A549 (cell line): ENCODE measurements around the gene SLC2A13.

ENCODE experiments used
- CHD4 ChIP-seq: fragments of 200-600 bp; sonication (generic); IDR thresholded peaks from 2 replicates; pipeline ENCODE4 v1.6.1; 2016; ENCODE audit warnings: antibody characterized with exemption, mild to moderate bottlenecking, borderline replicate concordance
- POLR2A ChIP-seq: IDR thresholded peaks from 2 replicates; pipeline ENCODE4 v1.6.1; 2012; ENCODE audit warnings: mild to moderate bottlenecking, low read length
- TF ChIP-seq, protein P1 (sequence below): fragments of >200 bp; sonication (Bioruptor Twin); formaldehyde crosslinking; IDR thresholded peaks from 3 replicates; pipeline ENCODE4 v1.5.1; 2016
- TF ChIP-seq, protein P2 (sequence below): IDR thresholded peaks from 2 replicates; pipeline ENCODE4 v1.6.1; 2012

DNA sequence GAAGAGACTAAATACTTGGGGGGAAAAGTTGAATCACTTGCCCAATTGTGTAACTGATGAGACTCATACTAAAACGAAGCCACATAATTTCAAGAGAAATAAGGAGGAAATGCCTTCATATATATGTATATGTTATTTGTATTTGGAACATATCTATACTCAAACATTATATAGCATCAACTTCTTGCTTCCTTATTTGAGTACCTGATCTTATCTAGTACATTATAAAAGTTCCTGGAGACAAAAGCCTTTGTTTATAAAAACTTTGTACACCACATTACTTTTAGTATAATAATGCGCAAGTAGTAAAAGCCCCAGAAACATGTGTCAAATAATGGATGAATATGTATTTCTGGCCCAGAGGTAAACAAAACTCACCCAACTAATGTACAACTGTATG lies 92.0 kb downstream of the SLC2A13 start:
- no peak for TF ChIP-seq POLR2A
- TF ChIP-seq, protein P1, sequence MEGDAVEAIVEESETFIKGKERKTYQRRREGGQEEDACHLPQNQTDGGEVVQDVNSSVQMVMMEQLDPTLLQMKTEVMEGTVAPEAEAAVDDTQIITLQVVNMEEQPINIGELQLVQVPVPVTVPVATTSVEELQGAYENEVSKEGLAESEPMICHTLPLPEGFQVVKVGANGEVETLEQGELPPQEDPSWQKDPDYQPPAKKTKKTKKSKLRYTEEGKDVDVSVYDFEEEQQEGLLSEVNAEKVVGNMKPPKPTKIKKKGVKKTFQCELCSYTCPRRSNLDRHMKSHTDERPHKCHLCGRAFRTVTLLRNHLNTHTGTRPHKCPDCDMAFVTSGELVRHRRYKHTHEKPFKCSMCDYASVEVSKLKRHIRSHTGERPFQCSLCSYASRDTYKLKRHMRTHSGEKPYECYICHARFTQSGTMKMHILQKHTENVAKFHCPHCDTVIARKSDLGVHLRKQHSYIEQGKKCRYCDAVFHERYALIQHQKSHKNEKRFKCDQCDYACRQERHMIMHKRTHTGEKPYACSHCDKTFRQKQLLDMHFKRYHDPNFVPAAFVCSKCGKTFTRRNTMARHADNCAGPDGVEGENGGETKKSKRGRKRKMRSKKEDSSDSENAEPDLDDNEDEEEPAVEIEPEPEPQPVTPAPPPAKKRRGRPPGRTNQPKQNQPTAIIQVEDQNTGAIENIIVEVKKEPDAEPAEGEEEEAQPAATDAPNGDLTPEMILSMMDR: no peak
- TF ChIP-seq CHD4: no peak
- TF ChIP-seq, protein P2, sequence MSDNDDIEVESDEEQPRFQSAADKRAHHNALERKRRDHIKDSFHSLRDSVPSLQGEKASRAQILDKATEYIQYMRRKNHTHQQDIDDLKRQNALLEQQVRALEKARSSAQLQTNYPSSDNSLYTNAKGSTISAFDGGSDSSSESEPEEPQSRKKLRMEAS: no peak
